ENCODE measurements around the gene PBX4. TPM values are rescaled to one million over a fixed set of nuclear protein-coding genes. Genes with fewer than 3 reads are reported as not detected.
"Not testable (repeated sequence)": the region's sequence is repeated elsewhere in the genome, so short reads cannot be mapped to it uniquely, and the experiment has no call there.

PBX4 gene
- total RNA-seq, 1 donor from 2014 or later: 3.4 TPM

- intact Hi-C loops (cut with DNase I): no loop called here
- no peak for TF ChIP-seq CTCF (IDR thresholded peaks at IDR 0.05)
- Histone ChIP-seq H3K4me1 (no peaks in the 10 kb centered on the region), H3K36me3 (no peaks in the 10 kb centered on the region), H3K4me3 (no peak overlapping the region), H3K27ac (no peak overlapping the region), H3K9me3 (no peaks in the 10 kb centered on the region), H3K27me3 (no peaks in the 10 kb centered on the region)
- DNase-seq: no peak
- ATAC-seq: no peak
Measured at GRCh38 chr19:19602713-19603324, 15.7 kb downstream of the PBX4 start.

GRCh38 chr19:19602136-19602712 is 16.3 kb downstream of the PBX4 start:
- no peaks in the 10 kb centered on the region for H3K36me3 ChIP-seq
- intact Hi-C loops (cut with DNase I): no loop called here
- ATAC-seq (no peak), DNase-seq (no peak)
- no peak overlapping the region for H3K27ac ChIP-seq
- H3K9me3 ChIP-seq: no peaks in the 10 kb centered on the region
- H3K4me3 ChIP-seq: no peak overlapping the region
- no peaks in the 10 kb centered on the region for H3K27me3 ChIP-seq
- TF ChIP-seq CTCF (IDR thresholded peaks at IDR 0.05): no peak
- H3K4me1 ChIP-seq: no peaks in the 10 kb centered on the region

GRCh38 chr19:19600793-19601330 is 17.6 kb downstream of the PBX4 start:
- Histone ChIP-seq H3K4me3 (no peak overlapping the region), H3K27me3 (no peaks in the 10 kb centered on the region), H3K36me3 (no peaks in the 10 kb centered on the region), H3K27ac (no peak overlapping the region), H3K9me3 (no peaks in the 10 kb centered on the region), H3K4me1 (peaks cover 3% of the 10 kb centered on the region)
- intact Hi-C loops (cut with DNase I): no loop called here
- no peak for TF ChIP-seq CTCF (IDR thresholded peaks at IDR 0.05)
- DNase-seq: no peak
- no peak for ATAC-seq

GRCh38 chr19:19598728-19599451 is 19.6 kb downstream of the PBX4 start:
- intact Hi-C loops (cut with DNase I); H3K36me3 ChIP-seq; H3K4me3 ChIP-seq; DNase-seq; H3K27me3 ChIP-seq; ATAC-seq; H3K9me3 ChIP-seq: not testable (repeated sequence)
- peaks cover 20% of the 10 kb centered on the region for H3K4me1 ChIP-seq
- peak overlapping the region; percentile 65 for H3K27ac ChIP-seq

- no peaks in the 10 kb centered on the region for H3K27me3 ChIP-seq
- ATAC-seq: no peak
- H3K4me3 ChIP-seq: no peak overlapping the region
- intact Hi-C loops (cut with DNase I): no loop called here
- TF ChIP-seq CTCF (IDR thresholded peaks at IDR 0.05): no peak
- no peaks in the 10 kb centered on the region for H3K9me3 ChIP-seq
- peaks cover 20% of the 10 kb centered on the region for H3K4me1 ChIP-seq
- no peaks in the 10 kb centered on the region for H3K36me3 ChIP-seq
- no peak for DNase-seq
- peak overlapping the region; percentile 14 for H3K27ac ChIP-seq
Measured at GRCh38 chr19:19597809-19598306, 20.6 kb downstream of the PBX4 start.
